ENCODE results near the gene PCDHGC5.

Gene PCDHGC5

DNA sequence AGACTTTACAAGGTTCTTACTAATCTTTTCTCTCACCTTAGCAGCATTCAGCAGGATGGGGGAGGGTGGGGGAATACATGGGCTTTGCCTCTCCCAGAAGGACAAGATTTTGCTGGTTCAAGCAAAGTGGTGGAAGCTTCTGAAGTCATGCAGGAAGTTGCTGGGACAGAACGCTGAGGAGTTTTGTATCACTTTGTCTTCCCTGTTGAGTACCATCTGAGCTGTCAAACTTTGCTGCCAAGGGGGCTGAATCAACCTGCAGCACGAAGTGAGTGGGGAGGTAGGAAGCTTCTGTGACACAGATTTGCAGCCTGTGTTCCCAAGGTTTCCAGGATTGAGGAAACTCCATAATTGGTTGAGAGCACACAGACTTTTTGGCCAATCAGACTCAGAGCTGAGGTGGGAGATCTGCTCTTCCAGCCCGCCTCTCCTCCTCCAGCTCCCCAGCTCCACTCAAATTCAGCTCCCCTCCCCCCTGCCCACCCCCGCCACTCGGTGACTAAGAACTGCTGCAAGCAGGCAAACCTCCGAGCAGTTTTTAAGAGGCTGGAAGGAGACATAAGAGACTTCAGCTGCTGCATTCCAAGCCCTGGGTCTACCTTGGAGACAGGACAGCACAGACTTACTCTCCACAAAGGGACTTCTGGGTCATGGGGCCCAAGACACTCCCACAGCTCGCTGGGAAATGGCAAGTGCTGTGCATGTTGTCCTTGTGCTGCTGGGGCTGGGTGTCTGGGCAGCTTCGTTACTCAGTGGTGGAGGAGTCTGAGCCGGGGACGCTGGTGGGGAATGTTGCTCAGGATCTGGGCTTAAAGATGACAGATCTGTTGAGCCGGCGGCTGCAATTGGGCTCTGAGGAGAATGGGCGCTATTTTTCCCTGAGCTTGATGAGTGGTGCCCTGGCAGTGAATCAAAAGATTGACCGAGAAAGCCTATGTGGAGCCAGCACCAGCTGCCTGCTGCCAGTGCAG is at the start of gene PCDHGC5:
Gene PCDHGC5, plus strand, starts transcription at position 491 of the 971 bp plus-strand sequence. Its CDS starts 160 bp downstream, at position 651.
- DNase-seq: no peak

DNA sequence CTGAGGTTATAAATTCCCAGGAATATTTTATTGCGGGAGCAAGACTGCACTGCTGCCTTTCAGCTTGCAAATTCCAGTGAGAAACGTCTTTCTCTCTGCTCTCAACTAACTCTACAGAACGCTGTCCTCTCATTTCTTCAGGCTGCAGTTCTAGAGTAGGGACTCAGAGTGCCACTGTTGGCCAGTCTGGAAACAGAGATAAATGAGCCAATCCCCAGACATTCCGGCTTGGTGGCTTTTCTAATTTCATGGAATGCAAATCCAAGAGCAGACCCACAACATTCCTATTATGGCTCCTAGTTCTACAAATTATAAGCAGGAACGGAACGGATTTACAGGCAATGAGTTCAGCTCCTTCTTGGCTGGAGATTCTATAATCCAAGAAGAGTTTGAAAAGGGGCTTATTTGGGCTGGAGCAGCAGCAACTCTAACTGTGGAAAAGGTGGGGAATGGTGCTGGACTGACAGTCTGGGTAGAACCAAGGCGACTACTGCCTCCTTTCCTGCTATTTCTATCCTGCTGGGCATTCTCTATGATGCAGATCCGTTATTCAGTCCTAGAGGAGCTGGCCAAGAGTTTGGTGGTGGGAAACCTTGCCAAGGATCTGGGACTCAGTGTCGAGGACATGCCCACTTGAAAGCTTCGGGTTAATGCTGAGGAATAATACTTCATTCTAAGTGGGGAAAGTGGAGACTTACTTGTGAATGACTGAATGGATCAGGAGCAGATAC is 49.3 kb upstream of the PCDHGC5 start:
- DNase-seq: no peak

DNA sequence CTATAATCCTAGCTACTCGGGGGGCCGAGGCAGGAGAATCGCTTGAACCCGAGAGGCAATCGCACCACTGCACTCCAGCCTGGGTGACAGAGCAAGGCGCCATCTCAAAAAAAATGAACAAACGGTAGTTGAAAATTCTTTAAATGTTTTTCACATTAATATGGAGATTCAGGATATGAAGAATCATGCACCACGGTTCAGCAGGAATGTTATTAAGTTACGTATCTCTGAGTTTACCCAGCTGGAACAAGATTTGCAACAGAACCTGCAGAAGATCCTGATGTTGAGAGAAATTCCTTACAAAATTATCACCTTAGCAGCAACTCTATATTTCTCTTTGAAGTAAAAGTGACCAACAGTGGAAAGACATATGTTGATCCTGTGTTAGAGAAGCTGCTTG is 48.5 kb upstream of the PCDHGC5 start:
- no peak for DNase-seq

DNA sequence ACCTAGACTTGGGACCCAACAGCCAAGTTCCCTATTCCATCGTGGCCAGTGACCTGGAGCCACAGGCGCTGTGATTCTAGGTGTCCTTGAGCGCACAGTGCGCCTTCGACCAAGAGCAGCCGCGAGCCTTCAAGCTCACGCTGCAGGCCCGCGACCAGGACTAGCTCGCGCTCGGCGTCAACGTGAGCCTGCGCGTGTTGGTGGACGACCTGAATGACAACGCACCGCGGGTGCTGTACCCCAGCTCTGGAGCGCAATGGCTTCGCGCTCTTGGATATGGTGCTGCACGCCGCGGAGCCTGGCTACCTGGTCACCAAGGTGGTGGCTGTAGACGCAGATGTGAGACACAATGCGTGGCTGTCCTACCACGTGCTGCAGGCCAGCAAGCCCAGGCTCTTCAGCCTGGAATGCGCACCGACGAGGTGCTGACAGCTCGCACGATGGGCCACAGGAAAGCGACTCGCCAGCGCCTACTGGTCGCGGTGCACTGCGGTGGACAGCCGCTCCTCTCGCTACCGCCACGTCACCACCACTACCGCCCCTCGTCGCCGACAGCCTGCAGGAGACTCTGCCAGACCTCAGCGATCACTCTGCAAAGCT is 47.2 kb upstream of the PCDHGC5 start:
- no peak for DNase-seq

DNA sequence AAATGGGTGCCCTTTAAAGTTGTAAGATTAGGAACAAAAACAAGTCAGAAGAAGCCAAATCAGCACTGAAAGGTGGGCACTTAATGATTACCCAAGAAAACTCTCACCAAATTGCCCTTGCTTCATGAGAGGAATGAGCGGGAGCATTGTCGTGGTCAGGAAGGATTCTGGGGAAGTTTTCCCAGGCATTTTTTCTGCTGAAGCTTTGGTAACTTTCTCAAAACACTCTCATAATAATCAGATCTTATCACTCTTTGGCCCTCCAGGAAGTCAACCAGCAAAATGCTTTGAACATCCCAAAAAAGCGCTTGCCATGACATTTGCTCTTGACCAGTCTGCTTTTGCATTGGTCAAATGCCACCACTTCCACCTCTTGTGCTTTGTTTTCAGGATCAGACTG is 23.5 kb upstream of the PCDHGC5 start:
- DNase-seq: no peak

DNA sequence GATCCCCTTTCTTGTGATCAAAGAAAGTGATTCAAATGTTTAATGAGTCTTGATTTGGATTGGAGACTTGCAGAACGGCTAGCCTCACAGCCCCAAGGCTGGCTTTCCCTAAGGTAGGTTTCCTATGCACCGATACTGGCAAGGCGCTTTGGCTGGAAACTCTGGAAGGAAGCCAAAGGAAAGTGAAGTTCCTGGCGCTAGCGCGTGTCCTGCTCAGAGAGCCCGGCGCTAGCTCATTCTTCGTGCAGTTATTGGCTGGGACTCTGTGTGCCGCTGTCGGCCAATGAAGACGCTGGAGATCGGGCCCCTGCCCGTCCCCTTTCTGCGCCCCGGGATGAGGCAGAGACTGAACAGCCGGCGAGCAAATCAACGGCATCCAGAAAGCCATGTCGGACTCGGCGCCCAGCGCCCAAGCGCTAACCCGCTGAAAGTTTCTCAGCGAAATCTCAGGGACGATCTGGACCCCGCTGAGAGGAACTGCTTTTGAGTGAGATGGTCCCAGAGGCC is 13.2 kb upstream of the PCDHGC5 start, which contains the start of gene PCDHGC3:
Gene PCDHGC3, plus strand, starts transcription at position 342 of the 507 bp plus-strand sequence. Its CDS starts 151 bp downstream, at position 493.
- peak; percentile 24 for DNase-seq

DNA sequence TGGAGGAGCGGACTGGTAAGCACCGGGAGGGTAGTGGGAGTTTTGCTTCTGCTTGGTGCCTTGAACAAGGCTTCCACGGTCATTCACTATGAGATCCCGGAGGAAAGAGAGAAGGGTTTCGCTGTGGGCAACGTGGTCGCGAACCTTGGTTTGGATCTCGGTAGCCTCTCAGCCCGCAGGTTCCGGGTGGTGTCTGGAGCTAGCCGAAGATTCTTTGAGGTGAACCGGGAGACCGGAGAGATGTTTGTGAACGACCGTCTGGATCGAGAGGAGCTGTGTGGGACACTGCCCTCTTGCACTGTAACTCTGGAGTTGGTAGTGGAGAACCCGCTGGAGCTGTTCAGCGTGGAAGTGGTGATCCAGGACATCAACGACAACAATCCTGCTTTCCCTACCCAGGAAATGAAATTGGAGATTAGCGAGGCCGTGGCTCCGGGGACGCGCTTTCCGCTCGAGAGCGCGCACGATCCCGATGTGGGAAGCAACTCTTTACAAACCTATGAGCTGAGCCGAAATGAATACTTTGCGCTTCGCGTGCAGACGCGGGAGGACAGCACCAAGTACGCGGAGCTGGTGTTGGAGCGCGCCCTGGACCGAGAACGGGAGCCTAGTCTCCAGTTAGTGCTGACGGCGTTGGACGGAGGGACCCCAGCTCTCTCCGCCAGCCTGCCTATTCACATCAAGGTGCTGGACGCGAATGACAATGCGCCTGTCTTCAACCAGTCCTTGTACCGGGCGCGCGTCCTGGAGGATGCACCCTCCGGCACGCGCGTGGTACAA is 12.6 kb upstream of the PCDHGC5 start:
- no peak for DNase-seq

DNA sequence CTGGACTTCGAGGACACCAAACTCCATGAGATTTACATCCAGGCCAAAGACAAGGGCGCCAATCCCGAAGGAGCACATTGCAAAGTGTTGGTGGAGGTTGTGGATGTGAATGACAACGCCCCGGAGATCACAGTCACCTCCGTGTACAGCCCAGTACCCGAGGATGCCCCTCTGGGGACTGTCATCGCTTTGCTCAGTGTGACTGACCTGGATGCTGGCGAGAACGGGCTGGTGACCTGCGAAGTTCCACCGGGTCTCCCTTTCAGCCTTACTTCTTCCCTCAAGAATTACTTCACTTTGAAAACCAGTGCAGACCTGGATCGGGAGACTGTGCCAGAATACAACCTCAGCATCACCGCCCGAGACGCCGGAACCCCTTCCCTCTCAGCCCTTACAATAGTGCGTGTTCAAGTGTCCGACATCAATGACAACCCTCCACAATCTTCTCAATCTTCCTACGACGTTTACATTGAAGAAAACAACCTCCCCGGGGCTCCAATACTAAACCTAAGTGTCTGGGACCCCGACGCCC is 11.8 kb upstream of the PCDHGC5 start:
- DNase-seq: no peak

DNA sequence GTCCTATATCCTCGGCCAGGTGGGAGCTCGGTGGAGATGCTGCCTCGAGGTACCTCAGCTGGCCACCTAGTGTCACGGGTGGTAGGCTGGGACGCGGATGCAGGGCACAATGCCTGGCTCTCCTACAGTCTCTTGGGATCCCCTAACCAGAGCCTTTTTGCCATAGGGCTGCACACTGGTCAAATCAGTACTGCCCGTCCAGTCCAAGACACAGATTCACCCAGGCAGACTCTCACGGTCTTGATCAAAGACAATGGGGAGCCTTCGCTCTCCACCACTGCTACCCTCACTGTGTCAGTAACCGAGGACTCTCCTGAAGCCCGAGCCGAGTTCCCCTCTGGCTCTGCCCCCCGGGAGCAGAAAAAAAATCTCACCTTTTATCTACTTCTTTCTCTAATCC is 11.1 kb upstream of the PCDHGC5 start:
- DNase-seq: no peak

DNA sequence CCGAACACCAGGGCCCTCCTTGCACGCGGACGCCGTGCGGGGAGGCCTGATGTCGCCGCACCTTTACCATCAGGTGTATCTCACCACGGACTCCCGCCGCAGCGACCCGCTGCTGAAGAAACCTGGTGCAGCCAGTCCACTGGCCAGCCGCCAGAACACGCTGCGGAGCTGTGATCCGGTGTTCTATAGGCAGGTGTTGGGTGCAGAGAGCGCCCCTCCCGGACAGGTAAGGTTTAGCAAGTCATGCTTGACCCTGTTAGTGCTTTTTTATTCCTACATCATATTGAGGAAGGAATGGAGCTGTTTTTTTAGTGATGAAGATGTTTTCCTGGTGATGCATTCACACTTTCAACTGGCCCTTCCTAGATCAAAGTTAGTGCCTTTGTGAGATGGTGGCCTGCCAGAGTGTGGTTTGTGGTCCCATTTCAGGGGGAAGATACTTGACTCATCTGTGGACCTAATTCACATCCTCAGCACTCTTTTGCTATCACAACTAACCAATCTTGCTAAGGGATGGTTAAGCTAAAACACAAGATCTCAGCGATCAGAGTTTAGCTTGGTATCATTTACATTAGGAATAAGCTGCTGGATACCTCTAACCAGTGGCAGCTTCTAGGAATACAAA is 10.4 kb upstream of the PCDHGC5 start:
- no peak for DNase-seq

DNA sequence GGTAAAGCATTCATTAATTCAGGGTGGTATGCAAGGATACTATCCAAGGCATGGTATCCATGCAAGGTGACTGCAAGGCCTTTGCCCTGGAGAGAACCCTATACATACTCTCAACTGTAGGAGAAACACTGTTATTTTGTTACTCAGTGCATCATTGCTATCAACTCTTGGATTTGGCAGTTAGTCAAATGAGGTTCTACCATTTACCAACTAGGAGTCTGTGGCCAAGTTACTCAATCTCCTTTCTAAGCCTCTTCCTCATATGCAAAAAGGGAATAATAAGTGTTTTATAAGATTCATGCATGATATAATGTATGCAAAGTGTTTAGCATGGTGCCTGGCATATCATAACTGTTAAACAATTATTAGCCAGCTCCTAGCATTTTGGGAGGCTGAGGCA is 9.1 kb upstream of the PCDHGC5 start:
- DNase-seq: no peak

DNA sequence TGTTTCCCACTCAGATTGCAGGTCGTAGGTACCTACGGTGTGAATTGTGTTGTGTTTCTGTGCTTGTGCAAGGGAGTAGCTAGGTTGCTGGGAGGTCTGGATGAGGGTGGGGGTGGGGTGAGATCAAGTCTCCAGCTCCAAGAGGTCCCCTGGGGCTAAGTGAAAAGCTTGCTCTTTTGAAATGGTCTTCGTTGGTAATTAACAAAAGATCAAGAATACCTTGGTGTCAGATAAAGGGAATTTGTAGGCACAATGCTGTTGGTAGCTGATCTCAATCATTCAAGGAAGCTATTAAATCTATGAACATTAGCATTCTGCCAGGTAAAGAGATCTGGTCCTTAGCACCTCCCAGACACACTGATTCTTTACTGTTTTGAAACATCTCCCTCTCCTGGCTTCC is 5.0 kb upstream of the PCDHGC5 start:
- DNase-seq: no peak

DNA sequence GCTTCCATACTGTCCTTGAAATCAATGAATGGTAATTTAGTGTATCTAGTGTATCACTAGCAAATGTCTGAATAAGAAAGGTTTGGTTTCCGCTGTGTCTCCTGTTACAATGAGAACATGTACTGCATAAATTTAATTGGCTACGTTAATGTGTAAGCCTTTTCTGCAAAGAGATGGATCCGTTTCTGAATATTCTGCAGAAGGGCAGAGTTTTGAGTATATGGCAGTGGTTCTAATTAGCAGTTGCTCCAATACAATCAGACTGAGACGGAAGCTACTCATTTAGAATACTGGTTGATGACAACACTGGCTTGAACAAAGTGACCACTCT is 4.6 kb upstream of the PCDHGC5 start:
- no peak for DNase-seq

DNA sequence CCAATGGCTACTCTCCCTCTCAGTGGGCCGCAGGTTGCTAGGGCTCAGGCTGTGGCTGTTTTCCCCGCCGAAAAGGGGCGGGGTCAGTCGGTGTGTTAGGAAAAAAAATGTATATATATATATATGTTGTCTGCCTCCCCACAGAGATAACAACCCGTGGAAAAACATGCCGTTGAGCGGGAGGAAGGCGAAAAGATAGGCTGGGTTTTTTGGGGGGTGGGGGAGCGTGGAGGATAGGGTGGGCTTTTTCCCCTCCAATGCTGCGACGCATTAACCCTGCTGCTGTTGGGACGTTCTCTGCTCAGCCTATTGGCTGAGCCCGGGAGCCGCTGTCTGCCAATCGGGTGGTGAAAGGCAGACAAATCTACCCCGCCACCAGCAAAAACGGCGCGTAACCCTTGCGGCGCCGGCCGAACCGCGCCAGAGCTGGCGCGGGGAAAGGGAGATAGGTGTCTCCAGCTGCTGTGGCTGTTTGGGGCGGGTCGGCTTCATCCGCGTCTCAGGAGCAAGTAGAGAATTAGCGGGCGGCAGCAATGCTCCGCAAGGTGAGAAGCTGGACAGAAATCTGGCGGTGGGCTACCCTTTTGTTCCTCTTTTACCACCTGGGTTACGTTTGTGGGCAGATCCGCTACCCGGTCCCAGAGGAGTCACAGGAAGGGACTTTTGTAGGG is 4.1 kb upstream of the PCDHGC5 start, which contains the start of gene PCDHGC4:
Gene PCDHGC4, plus strand, starts transcription at position 390 of the 671 bp plus-strand sequence. Its CDS starts 144 bp downstream, at position 534.
- no peak for DNase-seq

DNA sequence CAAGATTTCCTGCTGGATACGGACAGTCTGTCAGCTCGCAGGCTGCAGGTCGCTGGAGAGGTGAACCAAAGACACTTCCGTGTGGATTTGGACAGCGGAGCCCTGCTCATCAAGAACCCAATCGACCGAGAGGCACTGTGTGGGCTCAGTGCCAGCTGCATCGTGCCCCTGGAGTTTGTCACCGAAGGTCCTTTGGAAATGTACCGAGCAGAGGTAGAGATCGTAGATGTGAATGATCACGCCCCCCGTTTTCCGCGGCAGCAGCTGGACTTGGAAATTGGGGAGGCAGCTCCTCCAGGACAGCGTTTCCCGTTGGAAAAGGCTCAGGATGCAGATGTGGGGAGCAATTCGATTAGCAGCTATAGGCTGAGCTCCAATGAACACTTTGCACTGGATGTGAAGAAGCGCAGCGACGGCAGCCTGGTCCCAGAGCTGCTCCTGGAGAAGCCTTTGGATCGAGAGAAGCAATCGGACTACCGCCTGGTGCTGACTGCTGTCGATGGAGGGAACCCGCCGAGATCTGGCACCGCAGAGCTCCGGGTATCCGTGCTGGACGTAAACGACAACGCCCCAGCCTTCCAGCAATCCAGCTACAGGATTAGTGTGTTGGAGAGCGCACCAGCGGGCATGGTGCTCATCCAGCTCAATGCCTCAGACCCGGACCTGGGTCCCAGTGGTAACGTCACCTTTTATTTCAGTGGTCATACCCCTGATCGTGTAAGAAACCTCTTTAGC is 3.4 kb upstream of the PCDHGC5 start:
- DNase-seq: no peak

DNA sequence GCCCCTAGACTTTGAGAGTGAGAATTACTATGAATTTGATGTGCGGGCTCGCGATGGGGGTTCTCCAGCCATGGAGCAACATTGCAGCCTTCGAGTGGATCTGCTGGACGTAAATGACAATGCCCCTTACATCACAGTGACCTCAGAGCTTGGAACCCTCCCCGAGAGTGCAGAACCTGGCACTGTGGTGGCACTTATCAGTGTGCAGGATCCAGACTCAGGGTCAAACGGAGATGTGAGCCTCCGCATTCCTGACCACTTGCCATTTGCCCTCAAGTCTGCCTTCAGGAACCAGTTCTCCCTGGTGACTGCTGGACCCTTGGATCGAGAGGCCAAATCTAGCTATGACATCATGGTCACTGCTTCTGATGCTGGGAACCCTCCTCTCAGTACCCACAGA is 2.8 kb upstream of the PCDHGC5 start:
- no peak for DNase-seq

DNA sequence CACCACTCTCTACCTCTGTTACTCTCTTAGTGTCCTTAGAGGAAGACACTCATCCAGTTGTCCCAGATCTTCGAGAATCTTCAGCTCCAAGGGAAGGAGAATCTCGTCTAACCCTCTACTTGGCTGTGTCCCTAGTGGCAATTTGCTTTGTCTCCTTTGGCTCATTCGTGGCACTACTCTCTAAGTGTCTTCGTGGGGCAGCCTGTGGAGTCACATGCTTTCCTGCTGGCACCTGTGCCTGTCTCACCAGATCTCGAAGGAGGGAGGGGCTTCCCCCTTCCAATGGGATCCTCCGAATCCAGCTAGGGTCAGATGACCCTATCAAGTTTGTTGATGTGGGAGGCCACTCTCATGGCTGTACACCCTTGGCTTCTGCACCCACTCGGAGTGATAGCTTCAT is 1.8 kb upstream of the PCDHGC5 start:
- DNase-seq: no peak

DNA sequence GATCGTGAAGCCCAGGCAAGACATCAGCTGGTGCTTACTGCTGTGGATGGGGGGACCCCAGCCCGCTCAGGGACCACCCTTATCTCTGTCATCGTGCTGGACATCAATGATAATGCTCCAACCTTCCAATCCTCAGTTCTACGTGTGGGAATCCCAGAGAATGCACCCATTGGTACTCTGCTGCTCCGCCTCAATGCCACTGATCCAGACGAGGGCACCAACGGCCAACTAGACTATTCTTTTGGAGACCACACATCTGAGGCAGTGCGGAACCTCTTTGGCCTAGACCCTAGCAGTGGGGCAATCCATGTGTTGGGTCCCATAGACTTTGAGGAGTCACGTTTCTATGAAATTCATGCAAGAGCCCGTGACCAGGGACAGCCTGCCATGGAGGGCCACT is 960 bp downstream of the PCDHGC5 start:
- no peak for DNase-seq

DNA sequence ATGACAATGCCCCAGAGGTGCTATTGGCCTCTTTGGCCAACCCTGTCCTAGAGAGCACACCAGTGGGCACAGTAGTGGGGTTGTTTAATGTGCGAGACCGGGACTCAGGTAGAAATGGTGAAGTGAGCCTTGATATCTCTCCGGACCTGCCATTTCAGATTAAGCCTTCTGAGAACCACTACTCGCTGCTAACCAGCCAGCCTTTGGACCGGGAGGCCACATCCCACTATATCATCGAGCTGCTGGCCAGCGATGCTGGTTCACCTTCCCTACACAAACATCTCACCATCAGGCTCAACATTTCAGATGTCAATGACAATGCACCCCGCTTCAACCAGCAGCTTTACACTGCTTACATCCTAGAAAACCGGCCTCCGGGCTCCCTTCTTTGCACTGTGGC is 1.4 kb downstream of the PCDHGC5 start:
- no peak for DNase-seq

DNA sequence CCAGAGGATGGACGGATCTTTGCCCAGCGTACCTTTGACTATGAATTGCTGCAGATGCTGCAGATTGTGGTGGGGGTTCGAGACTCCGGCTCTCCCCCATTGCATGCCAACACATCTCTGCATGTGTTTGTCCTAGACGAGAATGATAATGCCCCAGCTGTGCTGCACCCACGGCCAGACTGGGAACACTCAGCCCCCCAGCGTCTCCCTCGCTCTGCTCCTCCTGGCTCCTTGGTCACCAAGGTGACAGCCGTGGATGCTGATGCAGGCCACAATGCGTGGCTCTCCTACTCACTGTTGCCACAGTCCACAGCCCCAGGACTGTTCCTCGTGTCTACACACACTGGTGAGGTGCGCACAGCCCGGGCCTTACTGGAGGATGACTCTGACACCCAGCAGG is 1.9 kb downstream of the PCDHGC5 start:
- no peak for DNase-seq
